A549 (cell line): ENCODE measurements around the gene UHRF1. TPM values are rescaled to one million over a fixed set of nuclear protein-coding genes. Genes with fewer than 3 reads are reported as not detected.

Experiments used
- ATAC-seq, 2 experiments: fragments of 200-7000 bp in 1 of 2; fragments of >200 bp in 1 of 2; cut with Nextera tagmentation in 1 of 2; cut with Tn5 transposase in 1 of 2; 3 replicates each; pipeline versions ENCODE4 v1.8.0 to v1.9.1; 2018 to 2020; ENCODE audit warnings: mild to moderate bottlenecking in 1 of 2, moderate library complexity in 1 of 2
- CTCF ChIA-PET: fragments of 300-600 bp; sonication (Branson Sonifier 250); formaldehyde crosslinking; extraction: SDS; loops from one replicate; lab custom pipeline; 2021; ENCODE audit warnings: antibody characterized with exemption, inconsistent platforms; lab: Yijun Ruan, JAX
- POLR2A ChIA-PET: fragments of 350-600 bp; formaldehyde crosslinking; extraction: SDS; loops from one replicate; lab custom pipeline; 2021; ENCODE audit warnings: antibody characterized with exemption, inconsistent platforms; lab: Yijun Ruan, JAX
- DNase-seq, 2 experiments: peaks; one replicate each; pipeline versions ENCODE4 v3.0.0 to v3.0.0-alpha.2; 2011 to 2016; ENCODE audit warnings: low read depth in 1 of 2, low spot score in 1 of 2
- FAIRE-seq: peaks from 2 replicates; lab custom pipeline; 2011; peaks lifted over from hg19 to GRCh38; lab: Jason Lieb, UNC
- H3K27ac ChIP-seq, 2 experiments: fragments of >200 bp; sonication (Bioruptor Twin); formaldehyde crosslinking; 3 replicates each; pipeline ENCODE4 v1.5.1; 2016 to 2017
- H3K4me1 ChIP-seq: fragments of >200 bp; sonication (Bioruptor Twin); formaldehyde crosslinking; 3 replicates; pipeline ENCODE4 v1.6.1; 2016
- H3K4me2 ChIP-seq: fragments of >200 bp; sonication (Bioruptor Twin); formaldehyde crosslinking; 3 replicates; pipeline ENCODE4 v1.6.1; 2016
- H3K4me3 ChIP-seq: fragments of >200 bp; sonication (Bioruptor Twin); formaldehyde crosslinking; 3 replicates; pipeline ENCODE4 v1.5.1; 2016
- H3K9me3 ChIP-seq: fragments of >200 bp; sonication (Bioruptor Twin); formaldehyde crosslinking; 3 replicates; pipeline ENCODE4 v1.6.1; 2016
- CEBPB ChIP-seq, 2 experiments: fragments of >200 bp in 1 of 2; sonication (Bioruptor Twin) in 1 of 2; formaldehyde crosslinking in 1 of 2; IDR thresholded peaks; 2 replicates each; pipeline ENCODE4 v1.6.1; 2012 to 2016
- CHD2 ChIP-seq: fragments of 150-350 bp; IDR thresholded peaks from 2 replicates; pipeline ENCODE4 v1.6.1; 2014; ENCODE audit warnings: low read length; ENCODE audit not compliant: partially characterized antibody
- E2F6 ChIP-seq: IDR thresholded peaks from 2 replicates; pipeline ENCODE4 v1.6.1; 2012; ENCODE audit warnings: low read depth, borderline replicate concordance
- EP300 ChIP-seq, 2 experiments: fragments of >200 bp; sonication (Bioruptor Twin); formaldehyde crosslinking; IDR thresholded peaks; 2 replicates in 1 of 2; 3 replicates in 1 of 2; pipeline ENCODE4 v1.6.1; 2016 to 2017
- HEYL ChIP-seq: fragments of 250-450 bp; sonication (Bioruptor Pico); IDR thresholded peaks from 2 replicates; pipeline ENCODE4 v1.8.0; 2021; ENCODE audit warnings: mild to moderate bottlenecking, moderate library complexity
- HMGXB4 ChIP-seq: fragments of 250-450 bp; sonication (Bioruptor Pico); IDR thresholded peaks from 2 replicates; pipeline ENCODE4 v1.5.0; 2021; ENCODE audit warnings: mild to moderate bottlenecking, moderate library complexity, borderline replicate concordance
- MAX ChIP-seq: IDR thresholded peaks from 2 replicates; pipeline ENCODE4 v1.6.1; 2012
- POLR2AphosphoS2 ChIP-seq: conservative IDR thresholded peaks from 2 replicates; pipeline ENCODE4 v1.6.1; 2012; ENCODE audit warnings: low read length, improper control_type of control experiment, inconsistent platforms
- RARB ChIP-seq: fragments of 250-450 bp; sonication (Bioruptor Pico); IDR thresholded peaks from 2 replicates; pipeline ENCODE4 v1.8.0; 2021; ENCODE audit warnings: mild to moderate bottlenecking, moderate library complexity
- WGBS: methylation state at CpG from one replicate; pipeline ENCODE4 v1.1.6; 2017; ENCODE audit errors: missing lambda C conversion rate; 5-methylcytosine and 5-hydroxymethylcytosine counted together
- polyA plus RNA-seq, 4 experiments: library from polyadenylated mRNA; depleted of rRNA in 3 of 4; stranded (reverse); fragments of >200 nt; fragmentation: RNase III in 1 of 4; extraction: RNeasy Plus Mini Kit Qiagen cat#74134 plus additional on column Dnase treatment in 1 of 4; gene quantifications; 2 replicates in 3 of 4; 3 replicates in 1 of 4; pipeline ENCODE4 v1.2.3, GENCODE V29; 2011 to 2017

The UHRF1 gene
- polyA plus RNA-seq, 2 of the 4 experiments (the other 2 are of a cell fraction), result 7.2 to 52.3 TPM

- TF ChIP-seq HMGXB4, result no peak
- peaks cover 33% of the 10 kb centered on the region for H3K4me1 ChIP-seq
- FAIRE-seq (no peak), DNase-seq (no peak), ATAC-seq (no peak)
- peak overlapping the region; percentile 93 to 95 for H3K27ac ChIP-seq
- H3K4me2 ChIP-seq, result peak overlapping the region; percentile 84
- no peaks in the 10 kb centered on the region for H3K9me3 ChIP-seq
- 95% methylated on average over 14 of the region's 15 CpGs for WGBS
- ChIA-PET CTCF (interaction anchor here (1.1 to 7.3 kb wide), 2 partner anchors 37 to 96 kb away, joined by 3 to 40 read pairs; no protein-coding TSS in a partner anchor), POLR2A (no interaction called here)
- no peak overlapping the region; the same call in 2 of the 3 replicates for H3K4me3 ChIP-seq
Measured at GRCh38 chr19:4908781-4909155, 533 bp upstream of the UHRF1 start.

- Histone ChIP-seq H3K9me3 (no peaks in the 10 kb centered on the region), H3K4me1 (peaks cover 45% of the 10 kb centered on the region), H3K4me3 (peak overlapping the region; percentile 85), H3K27ac (peak overlapping the region; percentile 93 to 95), H3K4me2 (peak overlapping the region; percentile 84)
- 0% methylated on average over 10 of the region's 85 CpGs for WGBS
- POLR2A ChIA-PET, result no interaction called here
- CTCF ChIA-PET, result interaction anchor here (1.1 to 8.1 kb wide), 10 partner anchors 12 to 122 kb away, joined by 3 to 170 read pairs (median 18); partner anchors contain the start of genes PLIN3 and TICAM1
- TF ChIP-seq HEYL (CRISPR knock-in tag) (no peak), CEBPB (IDR thresholded peaks at IDR 0.05) (no peak), POLR2AphosphoS2 (no peak), MAX (no peak), CHD2 (no peak), E2F6 (no peak), HMGXB4 (no peak), RARB (CRISPR knock-in tag) (no peak)
- FAIRE-seq, result no peak
- DNase-seq, result peak; percentile 85 to 91
- ATAC-seq, result peak; percentile 74 to 78
Measured at GRCh38 chr19:4909897-4910593, 744 bp downstream of the UHRF1 start.

GRCh38 chr19:4910594-4911281 is 1.4 kb downstream of the UHRF1 start:
- no peak for ATAC-seq

More at GRCh38 chr19:4910594-4911281, 1.4 kb downstream of the UHRF1 start:
- Histone ChIP-seq H3K4me1 (peaks cover 52% of the 10 kb centered on the region), H3K4me2 (peak overlapping the region; percentile 84), H3K4me3 (peak overlapping the region; percentile 85), H3K9me3 (no peaks in the 10 kb centered on the region), H3K27ac (peak overlapping the region; percentile 93 to 95)
- TF ChIP-seq E2F6 (peak; percentile 54; the same call in 1 of the 2 replicates), EP300 (IDR thresholded peaks at IDR 0.05) (no peak), MAX (peak; percentile 68)
- 14% methylated on average over 16 of the region's 23 CpGs for WGBS
- DNase-seq, result peak in 1 of 2 experiments; percentile 45
- CTCF ChIA-PET, result interaction anchor here (0.6 to 8.1 kb wide), 19 partner anchors 11 to 177 kb away, joined by 3 to 170 read pairs (median 6); partner anchors contain the start of genes FEM1A, PLIN3 and TICAM1
- POLR2A ChIA-PET, result interaction anchor here (0.7 to 2.0 kb wide), 4 partner anchors 31 to 121 kb away, joined by 3 to 8 read pairs (median 6); partner anchors contain the start of gene KDM4B
- FAIRE-seq, result no peak
